HepG2 (cell line): ENCODE results near the gene RETN. TPM values are rescaled to one million over a fixed set of nuclear protein-coding genes. Genes with fewer than 3 reads are reported as not detected.

Experiments used
- AKAP8 ChIP-seq: sonication (generic); formaldehyde crosslinking; IDR thresholded peaks from 2 replicates; pipeline ENCODE4 v1.5.1; 2020; ENCODE audit warnings: mild to moderate bottlenecking, missing genetic modification reagents
- CCDC6 ChIP-seq: sonication (generic); formaldehyde crosslinking; IDR thresholded peaks from 2 replicates; pipeline ENCODE4 v1.8.1; 2022; ENCODE audit warnings: mild to moderate bottlenecking, missing genetic modification reagents, moderate library complexity
- CHD2 ChIP-seq: IDR thresholded peaks from 2 replicates; pipeline ENCODE4 v1.6.1; 2011; ENCODE audit warnings: low read depth, low read length, improper control_type of control experiment
- CREB1 ChIP-seq, 2 experiments: fragments of 450-650 bp in 1 of 2; IDR thresholded peaks; 2 replicates each; pipeline ENCODE4 v1.6.1; 2016 to 2017; ENCODE audit warnings: control low read depth in 1 of 2, mild to moderate bottlenecking in 1 of 2, missing compliant biosample characterization in 1 of 2, missing genetic modification characterization in 1 of 2
- DMAP1 ChIP-seq: IDR thresholded peaks from 2 replicates; pipeline ENCODE4 v1.6.1; 2016
- JUN ChIP-seq: sonication (generic); formaldehyde crosslinking; IDR thresholded peaks from 2 replicates; pipeline ENCODE4 v1.4.0; 2020; ENCODE audit warnings: mild to moderate bottlenecking, missing genetic modification reagents
- NCOA2 ChIP-seq: sonication (generic); formaldehyde crosslinking; IDR thresholded peaks from 2 replicates; pipeline ENCODE4 v1.8.0; 2022; ENCODE audit warnings: inconsistent platforms
- SNRNP70 ChIP-seq: fragments of 200-400 bp; formaldehyde crosslinking; IDR thresholded peaks from 2 replicates; pipeline ENCODE4 v1.6.1; 2017; ENCODE audit warnings: mild to moderate bottlenecking, low read depth, low read length, moderate library complexity
- SP5 ChIP-seq: IDR thresholded peaks from 2 replicates; pipeline ENCODE4 v1.6.1; 2016; ENCODE audit warnings: low read depth, borderline replicate concordance
- STAT5B ChIP-seq: sonication (generic); formaldehyde crosslinking; IDR thresholded peaks from 2 replicates; pipeline ENCODE4 v1.4.0; 2020; ENCODE audit warnings: missing genetic modification reagents
- ZC3H13 ChIP-seq: sonication (generic); formaldehyde crosslinking; IDR thresholded peaks from 2 replicates; pipeline ENCODE4 v1.8.1; 2023; ENCODE audit warnings: mild to moderate bottlenecking, missing genetic modification reagents, moderate library complexity
- ZNF629 ChIP-seq: sonication (generic); formaldehyde crosslinking; conservative IDR thresholded peaks from 2 replicates; pipeline ENCODE4 v1.5.0; 2020; ENCODE audit warnings: missing genetic modification reagents
- polyA plus RNA-seq, 8 experiments: library from polyadenylated mRNA; depleted of rRNA in 3 of 8; stranded (reverse) in 7 of 8; unstranded in 1 of 8; fragments of >200 nt; fragmentation: Illumina TruSeq in 4 of 8; extraction: Trizol in 4 of 8; gene quantifications; 2 replicates each; pipeline versions ENCODE4 v1.2.1 to v1.2.3, GENCODE V29; 2011 to 2016; ENCODE audit warnings: low read depth in 4 of 8, missing spikeins in 1 of 8, mixed read lengths in 1 of 8; ENCODE audit not compliant: insufficient read depth in 1 of 8
- total RNA-seq, 5 experiments: library from RNA; depleted of rRNA; stranded (reverse); fragments of >200 nt; fragmentation: Illumina TruSeq; extraction: Trizol; gene quantifications; 2 replicates each; pipeline ENCODE4 v1.2.3, GENCODE V29; 2016; ENCODE audit warnings: low read depth in 1 of 5
- TF ChIP-seq, protein P1 (sequence below): IDR thresholded peaks from 2 replicates; pipeline ENCODE4 v1.4.0; 2020; ENCODE audit warnings: mild to moderate bottlenecking, missing genetic modification reagents
- TF ChIP-seq, protein P2 (sequence below): sonication (generic); formaldehyde crosslinking; IDR thresholded peaks from 2 replicates; pipeline ENCODE4 v1.5.0; 2020; ENCODE audit warnings: mild to moderate bottlenecking, missing genetic modification reagents
- TF ChIP-seq, protein P3 (sequence below): IDR thresholded peaks from 2 replicates; pipeline ENCODE4 v1.6.1; 2016
- TF ChIP-seq, protein P4 (sequence below): sonication (generic); formaldehyde crosslinking; IDR thresholded peaks from 2 replicates; pipeline ENCODE4 v1.4.0; 2020; ENCODE audit warnings: missing genetic modification reagents, borderline replicate concordance
- TF ChIP-seq, protein P5 (sequence below): sonication (generic); formaldehyde crosslinking; IDR thresholded peaks from 2 replicates; pipeline ENCODE4 v1.8.0; 2022; ENCODE audit warnings: mild to moderate bottlenecking, missing genetic modification reagents

RETN gene
- total and polyA plus RNA-seq, 2 of the 13 experiments (the other 11 are each of a cell fraction or from before 2014, with no cell fraction given), result not detected

DNA sequence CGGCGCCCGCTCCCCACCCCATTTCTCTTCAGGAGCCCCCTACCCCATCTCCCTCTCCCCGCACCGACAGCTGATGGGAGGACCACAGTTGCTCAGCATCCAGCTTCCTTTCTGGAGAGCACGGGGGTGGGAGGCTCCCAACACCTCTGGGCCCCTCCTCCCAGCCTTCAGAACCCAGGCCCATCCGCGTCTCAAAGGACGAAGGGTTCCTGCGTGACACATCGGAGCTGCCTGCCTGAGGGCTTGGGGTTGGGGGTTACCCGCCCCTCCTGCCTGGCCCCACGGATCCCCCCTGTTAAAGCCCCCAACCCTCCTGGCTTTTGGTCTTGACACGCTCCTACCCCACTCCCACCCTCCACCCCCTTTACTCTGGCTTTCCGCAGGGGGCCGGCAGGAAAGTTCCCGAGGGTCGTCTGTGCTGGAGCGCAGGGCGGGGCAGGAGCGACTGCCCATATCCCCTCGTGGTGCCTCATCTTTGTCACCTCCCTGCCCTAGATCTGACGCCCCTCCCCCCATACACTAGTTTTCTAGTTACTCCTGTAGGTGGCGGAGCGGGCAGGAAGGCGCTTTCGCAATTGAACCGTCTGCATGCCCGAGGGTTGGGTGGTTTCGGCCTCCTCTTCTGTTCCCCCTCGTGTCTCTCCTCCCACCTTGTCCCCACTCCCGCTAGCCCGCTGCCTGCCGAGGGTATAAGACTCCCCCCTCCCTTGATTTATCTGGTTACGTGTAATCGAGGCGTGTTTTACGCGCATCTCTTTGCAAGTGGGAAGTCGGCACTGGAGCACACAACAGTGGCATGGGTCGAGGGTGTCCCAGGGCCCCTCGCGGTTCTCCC lies 12.7 kb downstream of the RETN start (continued):
- TF ChIP-seq, protein P1, sequence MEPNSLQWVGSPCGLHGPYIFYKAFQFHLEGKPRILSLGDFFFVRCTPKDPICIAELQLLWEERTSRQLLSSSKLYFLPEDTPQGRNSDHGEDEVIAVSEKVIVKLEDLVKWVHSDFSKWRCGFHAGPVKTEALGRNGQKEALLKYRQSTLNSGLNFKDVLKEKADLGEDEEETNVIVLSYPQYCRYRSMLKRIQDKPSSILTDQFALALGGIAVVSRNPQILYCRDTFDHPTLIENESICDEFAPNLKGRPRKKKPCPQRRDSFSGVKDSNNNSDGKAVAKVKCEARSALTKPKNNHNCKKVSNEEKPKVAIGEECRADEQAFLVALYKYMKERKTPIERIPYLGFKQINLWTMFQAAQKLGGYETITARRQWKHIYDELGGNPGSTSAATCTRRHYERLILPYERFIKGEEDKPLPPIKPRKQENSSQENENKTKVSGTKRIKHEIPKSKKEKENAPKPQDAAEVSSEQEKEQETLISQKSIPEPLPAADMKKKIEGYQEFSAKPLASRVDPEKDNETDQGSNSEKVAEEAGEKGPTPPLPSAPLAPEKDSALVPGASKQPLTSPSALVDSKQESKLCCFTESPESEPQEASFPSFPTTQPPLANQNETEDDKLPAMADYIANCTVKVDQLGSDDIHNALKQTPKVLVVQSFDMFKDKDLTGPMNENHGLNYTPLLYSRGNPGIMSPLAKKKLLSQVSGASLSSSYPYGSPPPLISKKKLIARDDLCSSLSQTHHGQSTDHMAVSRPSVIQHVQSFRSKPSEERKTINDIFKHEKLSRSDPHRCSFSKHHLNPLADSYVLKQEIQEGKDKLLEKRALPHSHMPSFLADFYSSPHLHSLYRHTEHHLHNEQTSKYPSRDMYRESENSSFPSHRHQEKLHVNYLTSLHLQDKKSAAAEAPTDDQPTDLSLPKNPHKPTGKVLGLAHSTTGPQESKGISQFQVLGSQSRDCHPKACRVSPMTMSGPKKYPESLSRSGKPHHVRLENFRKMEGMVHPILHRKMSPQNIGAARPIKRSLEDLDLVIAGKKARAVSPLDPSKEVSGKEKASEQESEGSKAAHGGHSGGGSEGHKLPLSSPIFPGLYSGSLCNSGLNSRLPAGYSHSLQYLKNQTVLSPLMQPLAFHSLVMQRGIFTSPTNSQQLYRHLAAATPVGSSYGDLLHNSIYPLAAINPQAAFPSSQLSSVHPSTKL, result 0 out of 2 replicates have a peak, but pooled peaks have one; percentile 15
- TF ChIP-seq DMAP1 (CRISPR knock-in tag) (no peak), SP5 (0 out of 2 replicates have a peak, but pooled peaks have one; percentile 14), CREB1 (IDR thresholded peaks at IDR 0.05) (no peak), CREB1 (CRISPR knock-in tag; IDR thresholded peaks at IDR 0.05) (no peak), CHD2 (peak; percentile 56; the same call in 1 of the 2 replicates), ZC3H13 (CRISPR knock-in tag) (no peak), AKAP8 (CRISPR knock-in tag) (no peak), STAT5B (no peak), SNRNP70 (no peak), ZNF629 (CRISPR knock-in tag) (no peak), CCDC6 (no peak), JUN (CRISPR knock-in tag) (no peak), NCOA2 (no peak)
- TF ChIP-seq, protein P2, sequence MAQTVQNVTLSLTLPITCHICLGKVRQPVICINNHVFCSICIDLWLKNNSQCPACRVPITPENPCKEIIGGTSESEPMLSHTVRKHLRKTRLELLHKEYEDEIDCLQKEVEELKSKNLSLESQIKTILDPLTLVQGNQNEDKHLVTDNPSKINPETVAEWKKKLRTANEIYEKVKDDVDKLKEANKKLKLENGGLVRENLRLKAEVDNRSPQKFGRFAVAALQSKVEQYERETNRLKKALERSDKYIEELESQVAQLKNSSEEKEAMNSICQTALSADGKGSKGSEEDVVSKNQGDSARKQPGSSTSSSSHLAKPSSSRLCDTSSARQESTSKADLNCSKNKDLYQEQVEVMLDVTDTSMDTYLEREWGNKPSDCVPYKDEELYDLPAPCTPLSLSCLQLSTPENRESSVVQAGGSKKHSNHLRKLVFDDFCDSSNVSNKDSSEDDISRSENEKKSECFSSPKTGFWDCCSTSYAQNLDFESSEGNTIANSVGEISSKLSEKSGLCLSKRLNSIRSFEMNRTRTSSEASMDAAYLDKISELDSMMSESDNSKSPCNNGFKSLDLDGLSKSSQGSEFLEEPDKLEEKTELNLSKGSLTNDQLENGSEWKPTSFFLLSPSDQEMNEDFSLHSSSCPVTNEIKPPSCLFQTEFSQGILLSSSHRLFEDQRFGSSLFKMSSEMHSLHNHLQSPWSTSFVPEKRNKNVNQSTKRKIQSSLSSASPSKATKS (CRISPR knock-in tag), result no peak
- TF ChIP-seq, protein P3, sequence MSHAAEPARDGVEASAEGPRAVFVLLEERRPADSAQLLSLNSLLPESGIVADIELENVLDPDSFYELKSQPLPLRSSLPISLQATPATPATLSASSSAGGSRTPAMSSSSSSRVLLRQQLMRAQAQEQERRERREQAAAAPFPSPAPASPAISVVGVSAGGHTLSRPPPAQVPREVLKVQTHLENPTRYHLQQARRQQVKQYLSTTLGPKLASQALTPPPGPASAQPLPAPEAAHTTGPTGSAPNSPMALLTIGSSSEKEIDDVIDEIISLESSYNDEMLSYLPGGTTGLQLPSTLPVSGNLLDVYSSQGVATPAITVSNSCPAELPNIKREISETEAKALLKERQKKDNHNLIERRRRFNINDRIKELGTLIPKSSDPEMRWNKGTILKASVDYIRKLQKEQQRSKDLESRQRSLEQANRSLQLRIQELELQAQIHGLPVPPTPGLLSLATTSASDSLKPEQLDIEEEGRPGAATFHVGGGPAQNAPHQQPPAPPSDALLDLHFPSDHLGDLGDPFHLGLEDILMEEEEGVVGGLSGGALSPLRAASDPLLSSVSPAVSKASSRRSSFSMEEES, result no peak
- TF ChIP-seq, protein P4, sequence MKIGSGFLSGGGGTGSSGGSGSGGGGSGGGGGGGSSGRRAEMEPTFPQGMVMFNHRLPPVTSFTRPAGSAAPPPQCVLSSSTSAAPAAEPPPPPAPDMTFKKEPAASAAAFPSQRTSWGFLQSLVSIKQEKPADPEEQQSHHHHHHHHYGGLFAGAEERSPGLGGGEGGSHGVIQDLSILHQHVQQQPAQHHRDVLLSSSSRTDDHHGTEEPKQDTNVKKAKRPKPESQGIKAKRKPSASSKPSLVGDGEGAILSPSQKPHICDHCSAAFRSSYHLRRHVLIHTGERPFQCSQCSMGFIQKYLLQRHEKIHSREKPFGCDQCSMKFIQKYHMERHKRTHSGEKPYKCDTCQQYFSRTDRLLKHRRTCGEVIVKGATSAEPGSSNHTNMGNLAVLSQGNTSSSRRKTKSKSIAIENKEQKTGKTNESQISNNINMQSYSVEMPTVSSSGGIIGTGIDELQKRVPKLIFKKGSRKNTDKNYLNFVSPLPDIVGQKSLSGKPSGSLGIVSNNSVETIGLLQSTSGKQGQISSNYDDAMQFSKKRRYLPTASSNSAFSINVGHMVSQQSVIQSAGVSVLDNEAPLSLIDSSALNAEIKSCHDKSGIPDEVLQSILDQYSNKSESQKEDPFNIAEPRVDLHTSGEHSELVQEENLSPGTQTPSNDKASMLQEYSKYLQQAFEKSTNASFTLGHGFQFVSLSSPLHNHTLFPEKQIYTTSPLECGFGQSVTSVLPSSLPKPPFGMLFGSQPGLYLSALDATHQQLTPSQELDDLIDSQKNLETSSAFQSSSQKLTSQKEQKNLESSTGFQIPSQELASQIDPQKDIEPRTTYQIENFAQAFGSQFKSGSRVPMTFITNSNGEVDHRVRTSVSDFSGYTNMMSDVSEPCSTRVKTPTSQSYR (CRISPR knock-in tag), result peak; percentile 99
- TF ChIP-seq, protein P5, sequence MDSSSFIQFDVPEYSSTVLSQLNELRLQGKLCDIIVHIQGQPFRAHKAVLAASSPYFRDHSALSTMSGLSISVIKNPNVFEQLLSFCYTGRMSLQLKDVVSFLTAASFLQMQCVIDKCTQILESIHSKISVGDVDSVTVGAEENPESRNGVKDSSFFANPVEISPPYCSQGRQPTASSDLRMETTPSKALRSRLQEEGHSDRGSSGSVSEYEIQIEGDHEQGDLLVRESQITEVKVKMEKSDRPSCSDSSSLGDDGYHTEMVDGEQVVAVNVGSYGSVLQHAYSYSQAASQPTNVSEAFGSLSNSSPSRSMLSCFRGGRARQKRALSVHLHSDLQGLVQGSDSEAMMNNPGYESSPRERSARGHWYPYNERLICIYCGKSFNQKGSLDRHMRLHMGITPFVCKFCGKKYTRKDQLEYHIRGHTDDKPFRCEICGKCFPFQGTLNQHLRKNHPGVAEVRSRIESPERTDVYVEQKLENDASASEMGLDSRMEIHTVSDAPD (CRISPR knock-in tag), result no peak
